Measurements from ENCODE around the gene CTRB1. TPM values are rescaled to one million over a fixed set of nuclear protein-coding genes. Genes with fewer than 3 reads are reported as not detected.

Gene CTRB1
- total RNA-seq, 2 experiments from 2014 or later = not detected

- ATAC-seq (no peak), DNase-seq (no peak)
- H3K27ac Mint-ChIP-seq = no peak overlapping the region
- TF ChIP-seq CTCF (IDR thresholded peaks at IDR 0.05) = no peak
- intact Hi-C loops (cut with micrococcal nuclease) = no loop called here
- no peaks in the 10 kb centered on the region for H3K4me1 Mint-ChIP-seq (ENCODE audit: low read depth)
- CTCF ChIA-PET = no interaction called here
- no peaks in the 10 kb centered on the region for H3K36me3 Mint-ChIP-seq (ENCODE audit: low read depth)
- no peaks in the 10 kb centered on the region for H3K9me3 Mint-ChIP-seq
- H3K4me3 Mint-ChIP-seq = no peak overlapping the region
- POLR2A ChIA-PET = no interaction called here
- H3K27me3 Mint-ChIP-seq = peaks cover 2% of the 10 kb centered on the region
Observed at GRCh38 chr16:75228143-75228976, 9.6 kb downstream of the CTRB1 start.

GRCh38 chr16:75229172-75230031, 10.6 kb downstream of the CTRB1 start:
- Mint-ChIP-seq H3K4me1 (ENCODE audit: low read depth) (peaks cover 2% of the 10 kb centered on the region), H3K36me3 (ENCODE audit: low read depth) (no peaks in the 10 kb centered on the region), H3K27me3 (peaks cover 2% of the 10 kb centered on the region), H3K27ac (no peak overlapping the region), H3K9me3 (no peaks in the 10 kb centered on the region), H3K4me3 (no peak overlapping the region)
- no peak for ATAC-seq
- intact Hi-C loops (cut with micrococcal nuclease) = loop anchor here (5.0 kb wide), 2 partner anchors 32 to 173 kb away; no protein-coding TSS in a partner anchor
- no peak for DNase-seq
- CTCF ChIA-PET = interaction anchor here (5.4 kb wide), 1 partner anchor 156 kb away, joined by 50 read pairs; no protein-coding TSS in a partner anchor
- TF ChIP-seq CTCF (IDR thresholded peaks at IDR 0.05) = no peak
- POLR2A ChIA-PET = no interaction called here

- no peak overlapping the region for H3K27ac Mint-ChIP-seq
- TF ChIP-seq CTCF (IDR thresholded peaks at IDR 0.05) = no peak
- no peak overlapping the region for H3K4me3 Mint-ChIP-seq
- H3K4me1 Mint-ChIP-seq (ENCODE audit: low read depth) = peaks cover 2% of the 10 kb centered on the region
- CTCF ChIA-PET = interaction anchor here (0.9 to 5.4 kb wide), 3 partner anchors 31 to 172 kb away, joined by 3 to 50 read pairs (median 7); no protein-coding TSS in a partner anchor
- H3K9me3 Mint-ChIP-seq = no peaks in the 10 kb centered on the region
- peaks cover 2% of the 10 kb centered on the region for H3K27me3 Mint-ChIP-seq
- ATAC-seq (no peak), DNase-seq (no peak)
- no peaks in the 10 kb centered on the region for H3K36me3 Mint-ChIP-seq (ENCODE audit: low read depth)
- intact Hi-C loops (cut with micrococcal nuclease) = loop anchor here (5.0 kb wide), 2 partner anchors 33 to 172 kb away; no protein-coding TSS in a partner anchor
- POLR2A ChIA-PET = no interaction called here
Observed at GRCh38 chr16:75230471-75231110, 11.8 kb downstream of the CTRB1 start.

- Mint-ChIP-seq H3K27me3 (peaks cover 3% of the 10 kb centered on the region), H3K36me3 (ENCODE audit: low read depth) (no peaks in the 10 kb centered on the region), H3K4me3 (no peak overlapping the region), H3K4me1 (ENCODE audit: low read depth) (peaks cover 5% of the 10 kb centered on the region), H3K9me3 (no peaks in the 10 kb centered on the region), H3K27ac (no peak overlapping the region)
- TF ChIP-seq CTCF (IDR thresholded peaks at IDR 0.05) = no peak
- ChIA-PET CTCF (interaction anchor here (1.5 to 5.4 kb wide), 2 partner anchors 154 to 171 kb away, joined by 7 to 50 read pairs; no protein-coding TSS in a partner anchor), POLR2A (no interaction called here)
- intact Hi-C loops (cut with micrococcal nuclease) = loop anchor here (5.0 kb wide), 2 partner anchors 34 to 171 kb away; no protein-coding TSS in a partner anchor
- DNase-seq (no peak), ATAC-seq (no peak)
Observed at GRCh38 chr16:75231570-75231969, 12.8 kb downstream of the CTRB1 start.
